HG03460 (cell line): ENCODE measurements around the gene THAP7.

Experiments used
- ATAC-seq: cut with Tn5 transposase; IDR thresholded peaks from one replicate; pipeline ENCODE4 v1.9.1; 2021; ENCODE audit not compliant: unreplicated experiment

The THAP7 gene

DNA sequence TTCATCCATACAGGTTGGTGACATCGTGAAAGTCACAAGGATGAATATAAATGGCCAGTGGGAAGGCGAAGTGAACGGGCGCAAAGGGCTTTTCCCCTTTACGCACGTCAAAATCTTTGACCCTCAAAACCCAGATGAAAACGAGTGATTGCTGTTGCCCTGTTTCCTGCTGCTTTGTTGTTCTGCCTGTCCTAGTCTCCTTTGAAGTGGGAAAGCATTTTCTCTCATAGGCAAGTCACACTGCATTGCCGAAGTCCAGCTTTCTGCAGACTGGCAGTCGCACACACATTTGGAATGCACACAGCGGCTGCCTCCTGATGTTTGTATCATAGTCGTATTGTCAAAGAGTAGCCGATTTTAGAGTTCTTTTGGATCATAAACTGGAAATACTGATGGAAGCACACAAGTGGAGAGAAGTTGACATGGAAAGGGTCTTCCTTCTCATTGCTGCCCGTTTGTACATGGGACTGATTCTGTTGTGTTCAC is 52.2 kb downstream of the THAP7 start:
- ATAC-seq = no peak
